NCI-H82 (cell line): Measurements from ENCODE around the gene PLEKHA8.

Source experiments
- DNase-seq: peaks from one replicate; lab custom pipeline; 2025; lab: John Stamatoyannopoulos, UW

PLEKHA8 gene

GRCh38 chr7:30028216-30028748, at the start of gene PLEKHA8:
Gene PLEKHA8 (plus strand): TSS chr7:30028412. CDS start chr7:30028763, 351 bp downstream.
- DNase-seq, result peak; percentile 92

- DNase-seq, result no peak
These were observed 48.1 kb upstream of the PLEKHA8 start for GRCh38 chr7:29980151-29980550.

GRCh38 chr7:29987083-29987482, 41.1 kb upstream of the PLEKHA8 start:
- no peak for DNase-seq

GRCh38 chr7:29987811-29988317, 40.3 kb upstream of the PLEKHA8 start:
- DNase-seq, result peak; percentile 21

- DNase-seq, result peak; percentile 90
These were observed 39.6 kb upstream of the PLEKHA8 start for GRCh38 chr7:29988424-29989256.

- DNase-seq, result peak; percentile 85
These were observed 38.8 kb upstream of the PLEKHA8 start, which contains the start of gene SCRN1 for GRCh38 chr7:29989257-29989995. Gene SCRN1 (minus strand): TSS chr7:29989801. CDS start chr7:29969067, 20,734 bp downstream.

GRCh38 chr7:29990931-29991330, 37.3 kb upstream of the PLEKHA8 start:
- no peak for DNase-seq

- DNase-seq, result no peak
These were observed 36.3 kb upstream of the PLEKHA8 start for GRCh38 chr7:29991937-29992336.

GRCh38 chr7:29993140-29993539, 35.1 kb upstream of the PLEKHA8 start:
- DNase-seq, result no peak

GRCh38 chr7:29995652-29996051, 32.6 kb upstream of the PLEKHA8 start:
- no peak for DNase-seq

- no peak for DNase-seq
These were observed 31.9 kb upstream of the PLEKHA8 start for GRCh38 chr7:29996321-29996720.

GRCh38 chr7:29998489-29998888, 29.7 kb upstream of the PLEKHA8 start:
- no peak for DNase-seq

- no peak for DNase-seq
These were observed 26.2 kb upstream of the PLEKHA8 start for GRCh38 chr7:30001998-30002397.

GRCh38 chr7:30003098-30003497, 25.1 kb upstream of the PLEKHA8 start:
- no peak for DNase-seq

GRCh38 chr7:30005464-30005863, 22.7 kb upstream of the PLEKHA8 start:
- no peak for DNase-seq

GRCh38 chr7:30010021-30010420, 18.2 kb upstream of the PLEKHA8 start:
- no peak for DNase-seq

GRCh38 chr7:30012757-30013156, 15.5 kb upstream of the PLEKHA8 start:
- no peak for DNase-seq

- no peak for DNase-seq
These were observed 9.8 kb upstream of the PLEKHA8 start for GRCh38 chr7:30018451-30018850.

- DNase-seq, result no peak
These were observed 8.8 kb upstream of the PLEKHA8 start for GRCh38 chr7:30019387-30019786.

- no peak for DNase-seq
These were observed 8.3 kb upstream of the PLEKHA8 start for GRCh38 chr7:30019960-30020359.

GRCh38 chr7:30020535-30020934, 7.7 kb upstream of the PLEKHA8 start:
- DNase-seq, result no peak

- no peak for DNase-seq
These were observed 5.2 kb upstream of the PLEKHA8 start for GRCh38 chr7:30022991-30023390.

- peak; percentile 25 for DNase-seq
These were observed 4.7 kb upstream of the PLEKHA8 start for GRCh38 chr7:30023524-30023923.
